GM12878 (cell line): ENCODE results near the gene DMKN. TPM values are rescaled to one million over a fixed set of nuclear protein-coding genes. Genes with fewer than 3 reads are reported as not detected.

Experiments
- ATAC-seq: fragments of 200-7000 bp; cut with Tn5 transposase; 3 replicates; pipeline ENCODE4 v1.9.1; 2020; ENCODE audit warnings: mild to moderate bottlenecking, moderate library complexity
- BruUV-seq: library from RNA; stranded (reverse); fragments of 400-500 nt; replicated peaks from 2 replicates; lab custom pipeline; 2021; lab: Mats Ljungman, UMichigan
- CTCF ChIA-PET: fragments of 300-600 bp; sonication (Branson Sonifier 250); formaldehyde crosslinking; extraction: SDS; loops from one replicate; lab custom pipeline; 2021; ENCODE audit warnings: inconsistent platforms; lab: Yijun Ruan, JAX
- POLR2A ChIA-PET: fragments of 350-600 bp; formaldehyde crosslinking; extraction: SDS; loops from one replicate; lab custom pipeline; 2021; ENCODE audit warnings: inconsistent platforms; lab: Charles Lee
- RAD21 ChIA-PET: fragments of 300-600 bp; sonication (Branson Sonifier 250); formaldehyde crosslinking; loops from one replicate; lab custom pipeline; 2023; ENCODE audit warnings: antibody characterized with exemption; ENCODE audit not compliant: unreplicated experiment; lab: Charles Lee
- SMC1A ChIA-PET: fragments of 300-600 bp; sonication (Branson Sonifier 250); formaldehyde crosslinking; loops from one replicate; lab custom pipeline; 2023; ENCODE audit not compliant: unreplicated experiment, uncharacterized antibody; lab: Charles Lee
- DNase-seq: peaks from one replicate; pipeline ENCODE4 v3.0.0-alpha.2; 2011; ENCODE audit warnings: low read depth, low spot score
- FAIRE-seq: peaks from 3 replicates; lab custom pipeline; 2011; peaks lifted over from hg19 to GRCh38; lab: Jason Lieb, UNC
- H2AFZ ChIP-seq: 2 replicates; pipeline ENCODE4 v1.6.0; 2011; ENCODE audit warnings: low read depth, low read length, control low read depth; ENCODE audit not compliant: control insufficient read depth
- H3K27ac ChIP-seq: 2 replicates; pipeline ENCODE4 v1.5.1; 2011; ENCODE audit warnings: control low read depth; ENCODE audit not compliant: control insufficient read depth, insufficient read depth
- H3K27me3 ChIP-seq, 2 experiments: replicated peaks in 1 of 2; 2 replicates each; pipeline versions ENCODE4 v1.6.0 to v1.6.1; 2011; ENCODE audit warnings: low read length in 1 of 2; ENCODE audit not compliant: control insufficient read depth in 2 of 2, insufficient read depth in 2 of 2
- H3K36me3 ChIP-seq, 2 experiments: 2 replicates each; pipeline ENCODE4 v1.5.1; 2011; ENCODE audit warnings: low read length in 1 of 2; ENCODE audit not compliant: control insufficient read depth in 2 of 2, insufficient read depth in 2 of 2
- H3K4me1 ChIP-seq: 2 replicates; pipeline ENCODE4 v1.6.1; 2011; ENCODE audit warnings: mild to moderate bottlenecking, low read length, moderate library complexity, mixed read lengths; ENCODE audit not compliant: control insufficient read depth, insufficient read depth
- H3K4me2 ChIP-seq: 2 replicates; pipeline ENCODE4 v1.6.0; 2011; ENCODE audit warnings: control low read depth; ENCODE audit not compliant: control insufficient read depth, insufficient read depth
- H3K4me3 ChIP-seq: fragments of 200-600 bp; sonication (generic); 2 replicates; pipeline ENCODE4 v1.5.1; 2016
- H3K79me2 ChIP-seq: 2 replicates; pipeline ENCODE4 v1.6.0; 2011; ENCODE audit warnings: low read length; ENCODE audit not compliant: control insufficient read depth, insufficient read depth
- H3K9ac ChIP-seq: 2 replicates; pipeline ENCODE4 v1.8.0; 2011; ENCODE audit warnings: low read length, control low read depth, mixed read lengths; ENCODE audit not compliant: control insufficient read depth, insufficient read depth
- H3K9me3 ChIP-seq: replicated peaks from 3 replicates; pipeline ENCODE4 v1.5.1; 2011; ENCODE audit warnings: mild to moderate bottlenecking, low read length; ENCODE audit not compliant: control insufficient read depth, insufficient read depth
- H4K20me1 ChIP-seq: 2 replicates; pipeline ENCODE4 v1.6.0; 2011; ENCODE audit not compliant: control insufficient read depth, insufficient read depth
- ATF7 ChIP-seq: fragments of 450-650 bp; IDR thresholded peaks from 2 replicates; pipeline ENCODE4 v1.6.1; 2016; ENCODE audit warnings: low read depth, mild to moderate bottlenecking
- BHLHE40 ChIP-seq, 2 experiments: fragments of 450-650 bp in 1 of 2; IDR thresholded peaks; 2 replicates each; pipeline ENCODE4 v1.6.1; 2011 to 2017; ENCODE audit warnings: low read depth in 2 of 2, borderline replicate concordance in 1 of 2, improper control_type of control experiment in 1 of 2, low read length in 1 of 2, mild to moderate bottlenecking in 1 of 2
- CHD4 ChIP-seq: fragments of 200-600 bp; sonication (generic); IDR thresholded peaks from 2 replicates; pipeline ENCODE4 v1.6.1; 2016; ENCODE audit warnings: mild to moderate bottlenecking
- CREB1 ChIP-seq: IDR thresholded peaks from 2 replicates; pipeline ENCODE4 v1.6.1; 2012; ENCODE audit warnings: low read depth, mild to moderate bottlenecking, inconsistent platforms
- EGR1 ChIP-seq, 2 experiments: IDR thresholded peaks; 1 replicate in 1 of 2; 2 replicates in 1 of 2; pipeline ENCODE4 v1.6.1; 2011 to 2012; ENCODE audit warnings: low read depth in 2 of 2, low read length in 2 of 2, borderline replicate concordance in 1 of 2, mild to moderate bottlenecking in 1 of 2, moderate library complexity in 1 of 2
- IKZF2 ChIP-seq, 2 experiments: fragments of 450-650 bp; IDR thresholded peaks; 2 replicates each; pipeline ENCODE4 v1.6.1; 2017; ENCODE audit warnings: mild to moderate bottlenecking in 2 of 2, moderate library complexity in 2 of 2
- JUNB ChIP-seq: IDR thresholded peaks from 2 replicates; pipeline ENCODE4 v1.6.1; 2016; ENCODE audit warnings: antibody characterized with exemption, mild to moderate bottlenecking
- KLF5 ChIP-seq: fragments of 450-650 bp; IDR thresholded peaks from 2 replicates; pipeline ENCODE4 v1.6.1; 2014; ENCODE audit warnings: mild to moderate bottlenecking; ENCODE audit not compliant: partially characterized antibody
- MTA2 ChIP-seq: fragments of 450-650 bp; IDR thresholded peaks from 2 replicates; pipeline ENCODE4 v1.6.1; 2016; ENCODE audit warnings: low read depth, mild to moderate bottlenecking, moderate library complexity
- MYC ChIP-seq: IDR thresholded peaks from 2 replicates; pipeline ENCODE4 v1.6.1; 2011; ENCODE audit warnings: mild to moderate bottlenecking, low read length, moderate library complexity, inconsistent platforms; ENCODE audit not compliant: insufficient read depth, insufficient replicate concordance, insufficient read length, severe bottlenecking
- NFXL1 ChIP-seq: fragments of 450-650 bp; IDR thresholded peaks from 2 replicates; pipeline ENCODE4 v1.6.1; 2017; ENCODE audit warnings: antibody characterized with exemption, mild to moderate bottlenecking, borderline replicate concordance
- NR2F1 ChIP-seq: fragments of 450-650 bp; conservative IDR thresholded peaks from 2 replicates; pipeline ENCODE4 v1.6.1; 2017; ENCODE audit warnings: mild to moderate bottlenecking
- RFX5 ChIP-seq: IDR thresholded peaks from 2 replicates; pipeline ENCODE4 v1.6.1; 2011; ENCODE audit warnings: low read depth, low read length, improper control_type of control experiment
- SMC3 ChIP-seq: IDR thresholded peaks from 2 replicates; pipeline ENCODE4 v1.6.1; 2011; ENCODE audit warnings: low read length, improper control_type of control experiment, borderline replicate concordance
- ZNF384 ChIP-seq: IDR thresholded peaks from 2 replicates; pipeline ENCODE4 v1.6.1; 2012; ENCODE audit warnings: low read depth, mild to moderate bottlenecking, low read length, improper control_type of control experiment, borderline replicate concordance
- WGBS: methylation state at CpG from one replicate; pipeline ENCODE4 v1.1.6; 2016; ENCODE audit warnings: low lambda C conversion rate; ENCODE audit not compliant: insufficient replicate concordance, insufficient coverage; ENCODE audit errors: missing lambda C conversion rate; 5-methylcytosine and 5-hydroxymethylcytosine counted together
- in situ Hi-C: fragments of 300-500 bp; cut with MboI; formaldehyde crosslinking; loops from 9 replicates; pipeline ENCODE4 v1.14.3; 2018; ENCODE audit warnings: mixed read lengths
- intact Hi-C: fragments of 100-400 bp; cut with micrococcal nuclease; formaldehyde crosslinking; loops from one replicate; pipeline ENCODE4 v1.14.2; 2022; ENCODE audit not compliant: unreplicated experiment
- polyA plus RNA-seq, 11 experiments: library from polyadenylated mRNA; depleted of rRNA in 4 of 11; unstranded in 6 of 11; stranded (reverse) in 5 of 11; fragments of >200 nt; fragmentation: Nextera tagmentation in 4 of 11; fragmentation: Illumina TruSeq in 1 of 11; extraction: Ambion mirVana in 4 of 11; extraction: Trizol in 1 of 11; gene quantifications; 1 replicate in 1 of 11; 2 replicates in 10 of 11; pipeline versions ENCODE4 v1.2.1 to v1.2.3, GENCODE V29; 2011 to 2016; ENCODE audit warnings: inconsistent platforms in 2 of 11, missing spikeins in 2 of 11, low read depth in 1 of 11
- total RNA-seq, 4 experiments: library from RNA; depleted of rRNA in 3 of 4; stranded (reverse); fragments of >200 nt in 3 of 4; fragmentation: Illumina TruSeq in 1 of 4; extraction: Trizol in 1 of 4; gene quantifications; 2 replicates each; pipeline versions ENCODE4 v1.2.1 to v1.2.3, GENCODE V29; 2013 to 2021
- TF ChIP-seq, protein P1 (sequence below): fragments of 450-650 bp; IDR thresholded peaks from 2 replicates; pipeline ENCODE4 v1.6.1; 2017; ENCODE audit warnings: mild to moderate bottlenecking, low read depth, inconsistent platforms; ENCODE audit not compliant: poor library complexity, severe bottlenecking
- TF ChIP-seq, protein P2 (sequence below): IDR thresholded peaks from 2 replicates; pipeline ENCODE4 v1.6.1; 2011; ENCODE audit warnings: mild to moderate bottlenecking, low read depth, low read length, moderate library complexity; ENCODE audit not compliant: insufficient replicate concordance
- TF ChIP-seq, protein P3 (sequence below): fragments of 450-650 bp; conservative IDR thresholded peaks from 2 replicates; pipeline ENCODE4 v1.6.1; 2017; ENCODE audit warnings: mild to moderate bottlenecking, moderate library complexity

DMKN gene
- total and polyA plus RNA-seq, 10 of the 15 experiments (the other 5 are each of a cell fraction or from before 2014, with no cell fraction given): 36.4 to 114 (median 58.6) TPM

DNA sequence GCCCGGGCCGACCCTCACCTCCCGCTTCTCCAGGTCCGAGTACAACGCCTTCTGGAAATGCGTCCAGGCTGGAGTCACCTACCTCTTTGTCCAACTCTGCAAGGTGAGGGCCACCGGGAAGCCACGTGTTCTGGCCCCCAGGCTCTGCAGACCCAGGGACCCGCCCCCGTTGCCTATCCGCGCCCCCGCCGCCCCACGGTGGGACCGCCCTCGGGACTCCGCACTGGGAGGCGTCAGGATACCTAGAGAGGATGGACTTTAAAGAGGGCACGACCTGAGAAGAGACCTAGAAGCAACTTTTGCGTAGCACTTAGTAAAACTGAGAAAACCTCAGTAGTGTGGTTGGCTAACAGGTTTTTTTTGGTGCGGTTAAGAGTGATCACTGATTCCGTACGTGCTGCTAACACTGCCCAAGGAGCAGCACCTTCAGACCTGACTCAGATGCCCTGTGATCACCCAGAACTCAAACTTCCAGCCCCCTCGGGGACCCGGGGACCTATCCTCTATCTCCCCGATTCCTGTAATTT, 32.5 kb upstream of the DMKN start:
- BruUV-seq: no TSS peak
- peak overlapping the region; percentile 91 for H2AFZ ChIP-seq
- TF ChIP-seq CREB1: peak; percentile 37; the same call in 1 of the 2 replicates
- TF ChIP-seq, protein P1, sequence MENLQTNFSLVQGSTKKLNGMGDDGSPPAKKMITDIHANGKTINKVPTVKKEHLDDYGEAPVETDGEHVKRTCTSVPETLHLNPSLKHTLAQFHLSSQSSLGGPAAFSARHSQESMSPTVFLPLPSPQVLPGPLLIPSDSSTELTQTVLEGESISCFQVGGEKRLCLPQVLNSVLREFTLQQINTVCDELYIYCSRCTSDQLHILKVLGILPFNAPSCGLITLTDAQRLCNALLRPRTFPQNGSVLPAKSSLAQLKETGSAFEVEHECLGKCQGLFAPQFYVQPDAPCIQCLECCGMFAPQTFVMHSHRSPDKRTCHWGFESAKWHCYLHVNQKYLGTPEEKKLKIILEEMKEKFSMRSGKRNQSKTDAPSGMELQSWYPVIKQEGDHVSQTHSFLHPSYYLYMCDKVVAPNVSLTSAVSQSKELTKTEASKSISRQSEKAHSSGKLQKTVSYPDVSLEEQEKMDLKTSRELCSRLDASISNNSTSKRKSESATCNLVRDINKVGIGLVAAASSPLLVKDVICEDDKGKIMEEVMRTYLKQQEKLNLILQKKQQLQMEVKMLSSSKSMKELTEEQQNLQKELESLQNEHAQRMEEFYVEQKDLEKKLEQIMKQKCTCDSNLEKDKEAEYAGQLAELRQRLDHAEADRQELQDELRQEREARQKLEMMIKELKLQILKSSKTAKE: peak; percentile 55
- 0 out of 2 replicates have a peak, but pooled peaks have one; percentile 41 for TF ChIP-seq JUNB
- peak; percentile 53; the same call in 1 of the 2 replicates for TF ChIP-seq ZNF384
- no peak for TF ChIP-seq RFX5
- TF ChIP-seq, protein P2, sequence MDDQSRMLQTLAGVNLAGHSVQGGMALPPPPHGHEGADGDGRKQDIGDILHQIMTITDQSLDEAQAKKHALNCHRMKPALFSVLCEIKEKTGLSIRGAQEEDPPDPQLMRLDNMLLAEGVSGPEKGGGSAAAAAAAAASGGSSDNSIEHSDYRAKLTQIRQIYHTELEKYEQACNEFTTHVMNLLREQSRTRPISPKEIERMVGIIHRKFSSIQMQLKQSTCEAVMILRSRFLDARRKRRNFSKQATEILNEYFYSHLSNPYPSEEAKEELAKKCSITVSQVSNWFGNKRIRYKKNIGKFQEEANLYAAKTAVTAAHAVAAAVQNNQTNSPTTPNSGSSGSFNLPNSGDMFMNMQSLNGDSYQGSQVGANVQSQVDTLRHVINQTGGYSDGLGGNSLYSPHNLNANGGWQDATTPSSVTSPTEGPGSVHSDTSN: no peak
- TF ChIP-seq, protein P3, sequence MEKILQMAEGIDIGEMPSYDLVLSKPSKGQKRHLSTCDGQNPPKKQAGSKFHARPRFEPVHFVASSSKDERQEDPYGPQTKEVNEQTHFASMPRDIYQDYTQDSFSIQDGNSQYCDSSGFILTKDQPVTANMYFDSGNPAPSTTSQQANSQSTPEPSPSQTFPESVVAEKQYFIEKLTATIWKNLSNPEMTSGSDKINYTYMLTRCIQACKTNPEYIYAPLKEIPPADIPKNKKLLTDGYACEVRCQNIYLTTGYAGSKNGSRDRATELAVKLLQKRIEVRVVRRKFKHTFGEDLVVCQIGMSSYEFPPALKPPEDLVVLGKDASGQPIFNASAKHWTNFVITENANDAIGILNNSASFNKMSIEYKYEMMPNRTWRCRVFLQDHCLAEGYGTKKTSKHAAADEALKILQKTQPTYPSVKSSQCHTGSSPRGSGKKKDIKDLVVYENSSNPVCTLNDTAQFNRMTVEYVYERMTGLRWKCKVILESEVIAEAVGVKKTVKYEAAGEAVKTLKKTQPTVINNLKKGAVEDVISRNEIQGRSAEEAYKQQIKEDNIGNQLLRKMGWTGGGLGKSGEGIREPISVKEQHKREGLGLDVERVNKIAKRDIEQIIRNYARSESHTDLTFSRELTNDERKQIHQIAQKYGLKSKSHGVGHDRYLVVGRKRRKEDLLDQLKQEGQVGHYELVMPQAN: 0 out of 2 replicates have a peak, but pooled peaks have one; percentile 0
- TF ChIP-seq NFXL1: no peak
- peak; percentile 38; the same call in 1 of the 2 replicates for TF ChIP-seq ATF7
- peak; percentile 52 to 53; a peak in 3 of 4 replicates for TF ChIP-seq BHLHE40 (IDR thresholded peaks at IDR 0.05; ENCODE audit: borderline replicate concordance in 1 of 2, low read depth in 2 of 2, low read length in 1 of 2)
- TF ChIP-seq MYC: peak; percentile 76
- no peak for TF ChIP-seq KLF5
- TF ChIP-seq EGR1 (IDR thresholded peaks at IDR 0.05; ENCODE audit: borderline replicate concordance in 1 of 2, low read depth in 2 of 2, low read length in 2 of 2): peak in 1 of 2 experiments; percentile 71; a peak in 2 of 3 replicates
- peak; percentile 48; the same call in 1 of the 2 replicates for TF ChIP-seq MTA2
- TF ChIP-seq CHD4: no peak
- peak; percentile 86 for TF ChIP-seq NR2F1
- TF ChIP-seq SMC3: no peak
- TF ChIP-seq IKZF2 (IDR thresholded peaks at IDR 0.05): peak in 1 of 2 experiments; percentile 35; a peak in 1 of 4 replicates

More for the DNA sequence above, 32.5 kb upstream of the DMKN start:
- 3% methylated on average over 27 of the region's 27 CpGs for WGBS
- CTCF ChIA-PET: interaction anchor here (3.8 to 4.7 kb wide), 2 partner anchors 37 to 45 kb away, joined by 61 to 63 read pairs; no protein-coding TSS in a partner anchor
- peak overlapping the region; percentile 97 for H3K9ac ChIP-seq
- no peaks in the 10 kb centered on the region for H3K9me3 ChIP-seq
- SMC1A ChIA-PET: interaction anchor here (0.5 kb wide), 1 partner anchor 193 kb away, joined by 3 read pairs; no protein-coding TSS in a partner anchor
- peaks cover 17% of the 10 kb centered on the region for H3K4me1 ChIP-seq
- peak overlapping the region; percentile 77 for H3K4me3 ChIP-seq
- peak; percentile 60 for DNase-seq
- H3K4me2 ChIP-seq: peak overlapping the region; percentile 91
- in situ Hi-C loops (no loop called here), intact Hi-C loops (loop anchor here (2.0 to 5.0 kb wide), 3 partner anchors 35 to 386 kb away; partner anchors contain the start of gene HAUS5)
- ATAC-seq: peak; percentile 82
- FAIRE-seq: peak; percentile 86
- H4K20me1 ChIP-seq: no peaks in the 10 kb centered on the region
- POLR2A ChIA-PET: interaction anchor here (1.0 kb wide), 1 partner anchor 102 kb away, joined by 3 read pairs; the partner anchor contains the start of gene COX6B1
- RAD21 ChIA-PET: no interaction called here
- H3K36me3 ChIP-seq: peaks cover 0 to 2% of the 10 kb centered on the region in 2 experiments; a peak in 2 of 4 replicates
- H3K27me3 ChIP-seq: no peaks in the 10 kb centered on the region
- peak overlapping the region; percentile 86 for H3K27ac ChIP-seq
- peaks cover 18% of the 10 kb centered on the region for H3K79me2 ChIP-seq
